ENCODE measurements around the gene HOXD12. TPM values are rescaled to one million over a fixed set of nuclear protein-coding genes. Genes with fewer than 3 reads are reported as not detected.

The HOXD12 gene
- polyA plus RNA-seq, 1 donor from 2014 or later, result not detected

- H3K9me2 ChIP-seq (ENCODE audit: insufficient read depth, low read length), result no peaks in the 10 kb centered on the region
- no peaks in the 10 kb centered on the region for H4K20me1 ChIP-seq (ENCODE audit: insufficient read depth)
- no peak for TF ChIP-seq SMC3 (conservative IDR thresholded peaks at IDR 0.05; ENCODE audit: poor library complexity)
- TF ChIP-seq, protein P1, sequence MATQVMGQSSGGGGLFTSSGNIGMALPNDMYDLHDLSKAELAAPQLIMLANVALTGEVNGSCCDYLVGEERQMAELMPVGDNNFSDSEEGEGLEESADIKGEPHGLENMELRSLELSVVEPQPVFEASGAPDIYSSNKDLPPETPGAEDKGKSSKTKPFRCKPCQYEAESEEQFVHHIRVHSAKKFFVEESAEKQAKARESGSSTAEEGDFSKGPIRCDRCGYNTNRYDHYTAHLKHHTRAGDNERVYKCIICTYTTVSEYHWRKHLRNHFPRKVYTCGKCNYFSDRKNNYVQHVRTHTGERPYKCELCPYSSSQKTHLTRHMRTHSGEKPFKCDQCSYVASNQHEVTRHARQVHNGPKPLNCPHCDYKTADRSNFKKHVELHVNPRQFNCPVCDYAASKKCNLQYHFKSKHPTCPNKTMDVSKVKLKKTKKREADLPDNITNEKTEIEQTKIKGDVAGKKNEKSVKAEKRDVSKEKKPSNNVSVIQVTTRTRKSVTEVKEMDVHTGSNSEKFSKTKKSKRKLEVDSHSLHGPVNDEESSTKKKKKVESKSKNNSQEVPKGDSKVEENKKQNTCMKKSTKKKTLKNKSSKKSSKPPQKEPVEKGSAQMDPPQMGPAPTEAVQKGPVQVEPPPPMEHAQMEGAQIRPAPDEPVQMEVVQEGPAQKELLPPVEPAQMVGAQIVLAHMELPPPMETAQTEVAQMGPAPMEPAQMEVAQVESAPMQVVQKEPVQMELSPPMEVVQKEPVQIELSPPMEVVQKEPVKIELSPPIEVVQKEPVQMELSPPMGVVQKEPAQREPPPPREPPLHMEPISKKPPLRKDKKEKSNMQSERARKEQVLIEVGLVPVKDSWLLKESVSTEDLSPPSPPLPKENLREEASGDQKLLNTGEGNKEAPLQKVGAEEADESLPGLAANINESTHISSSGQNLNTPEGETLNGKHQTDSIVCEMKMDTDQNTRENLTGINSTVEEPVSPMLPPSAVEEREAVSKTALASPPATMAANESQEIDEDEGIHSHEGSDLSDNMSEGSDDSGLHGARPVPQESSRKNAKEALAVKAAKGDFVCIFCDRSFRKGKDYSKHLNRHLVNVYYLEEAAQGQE (IDR thresholded peaks at IDR 0.05; ENCODE audit: borderline replicate concordance), result no peak
- no peak for TF ChIP-seq RAD21 (conservative IDR thresholded peaks at IDR 0.05)
- TF ChIP-seq EZH2 (IDR thresholded peaks at IDR 0.05; ENCODE audit: borderline replicate concordance, insufficient read depth, low read length, poor library complexity, severe bottlenecking), result no peak
- TF ChIP-seq TAF1 (IDR thresholded peaks at IDR 0.05; ENCODE audit: low read depth), result no peak
- no peaks in the 10 kb centered on the region for H3K9me3 ChIP-seq (ENCODE audit: low read length)
- H3K36me3 ChIP-seq (ENCODE audit: insufficient read depth, low read length), result no peaks in the 10 kb centered on the region
- no peaks in the 10 kb centered on the region for H3K79me2 ChIP-seq (replicated peaks; ENCODE audit: insufficient read depth, low read length)
- no peak overlapping the region for H3K4me3 ChIP-seq (ENCODE audit: low read length)
- no peaks in the 10 kb centered on the region for H3F3A ChIP-seq (ENCODE audit: insufficient read depth, low read length, poor library complexity, severe bottlenecking)
- no peak overlapping the region for H2AFZ ChIP-seq (ENCODE audit: low read depth, low read length)
- no peak overlapping the region for H3K27ac ChIP-seq (ENCODE audit: low read length)
- peaks cover 98% of the 10 kb centered on the region for H3K27me3 ChIP-seq (ENCODE audit: insufficient read depth, low read depth, low read length)
- H3K9ac ChIP-seq (ENCODE audit: low read length), result no peak overlapping the region
- H3K4me2 ChIP-seq (ENCODE audit: low read length), result no peak overlapping the region
Observed at GRCh38 chr2:176076796-176077195, 22.8 kb upstream of the HOXD12 start.

- no peak overlapping the region for H2AFZ ChIP-seq (ENCODE audit: low read depth, low read length)
- no peak overlapping the region for H3K27ac ChIP-seq (ENCODE audit: low read length)
- no peak for TF ChIP-seq EP300 (conservative IDR thresholded peaks at IDR 0.05; ENCODE audit: poor library complexity, severe bottlenecking)
- no peak for TF ChIP-seq SMC3 (conservative IDR thresholded peaks at IDR 0.05; ENCODE audit: poor library complexity)
- TF ChIP-seq, protein P1 (IDR thresholded peaks at IDR 0.05; ENCODE audit: borderline replicate concordance), result no peak
- TF ChIP-seq, protein P2, sequence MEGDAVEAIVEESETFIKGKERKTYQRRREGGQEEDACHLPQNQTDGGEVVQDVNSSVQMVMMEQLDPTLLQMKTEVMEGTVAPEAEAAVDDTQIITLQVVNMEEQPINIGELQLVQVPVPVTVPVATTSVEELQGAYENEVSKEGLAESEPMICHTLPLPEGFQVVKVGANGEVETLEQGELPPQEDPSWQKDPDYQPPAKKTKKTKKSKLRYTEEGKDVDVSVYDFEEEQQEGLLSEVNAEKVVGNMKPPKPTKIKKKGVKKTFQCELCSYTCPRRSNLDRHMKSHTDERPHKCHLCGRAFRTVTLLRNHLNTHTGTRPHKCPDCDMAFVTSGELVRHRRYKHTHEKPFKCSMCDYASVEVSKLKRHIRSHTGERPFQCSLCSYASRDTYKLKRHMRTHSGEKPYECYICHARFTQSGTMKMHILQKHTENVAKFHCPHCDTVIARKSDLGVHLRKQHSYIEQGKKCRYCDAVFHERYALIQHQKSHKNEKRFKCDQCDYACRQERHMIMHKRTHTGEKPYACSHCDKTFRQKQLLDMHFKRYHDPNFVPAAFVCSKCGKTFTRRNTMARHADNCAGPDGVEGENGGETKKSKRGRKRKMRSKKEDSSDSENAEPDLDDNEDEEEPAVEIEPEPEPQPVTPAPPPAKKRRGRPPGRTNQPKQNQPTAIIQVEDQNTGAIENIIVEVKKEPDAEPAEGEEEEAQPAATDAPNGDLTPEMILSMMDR (IDR thresholded peaks at IDR 0.05; ENCODE audit: poor library complexity, severe bottlenecking), result no peak
- no peak for TF ChIP-seq MXI1 (conservative IDR thresholded peaks at IDR 0.05; ENCODE audit: poor library complexity, severe bottlenecking)
- no peak for TF ChIP-seq RAD21 (conservative IDR thresholded peaks at IDR 0.05)
- TF ChIP-seq TAF1 (IDR thresholded peaks at IDR 0.05; ENCODE audit: low read depth), result no peak
- no peak for TF ChIP-seq POLR2AphosphoS5 (IDR thresholded peaks at IDR 0.05)
- TF ChIP-seq EZH2 (IDR thresholded peaks at IDR 0.05; ENCODE audit: borderline replicate concordance, insufficient read depth, low read length, poor library complexity, severe bottlenecking), result no peak
- H3F3A ChIP-seq (ENCODE audit: insufficient read depth, low read length, poor library complexity, severe bottlenecking), result no peaks in the 10 kb centered on the region
- H3K79me2 ChIP-seq (replicated peaks; ENCODE audit: insufficient read depth, low read length), result no peaks in the 10 kb centered on the region
- peaks cover under 1% of the 10 kb centered on the region for H3K9me3 ChIP-seq (ENCODE audit: low read length)
- no peaks in the 10 kb centered on the region for H3K36me3 ChIP-seq (ENCODE audit: insufficient read depth, low read length)
- H3K4me3 ChIP-seq (ENCODE audit: low read length), result no peak overlapping the region
- no peak overlapping the region for H3K9ac ChIP-seq (ENCODE audit: low read length)
- H3K4me2 ChIP-seq (ENCODE audit: low read length), result no peak overlapping the region
- H3K27me3 ChIP-seq (ENCODE audit: insufficient read depth, low read depth, low read length), result peaks cover 98% of the 10 kb centered on the region
- H4K20me1 ChIP-seq (ENCODE audit: insufficient read depth), result no peaks in the 10 kb centered on the region
- H3K9me2 ChIP-seq (ENCODE audit: insufficient read depth, low read length), result no peaks in the 10 kb centered on the region
Observed at GRCh38 chr2:176078541-176079284, 20.9 kb upstream of the HOXD12 start.

All from neural cell (in vitro differentiated cells).